Left cardiac atrium (tissue), 4 donors: Measurements from ENCODE around the gene MAGI2. TPM values are rescaled to one million over a fixed set of nuclear protein-coding genes. Genes with fewer than 3 reads are reported as not detected.
"Not testable (repeated sequence)": the region's sequence is repeated elsewhere in the genome, so short reads cannot be mapped to it uniquely, and the experiment has no call there.

ENCODE experiments used
- ATAC-seq, 2 donors: fragments of 200-7000 bp; cut with Tn5 transposase; one replicate each; pipeline ENCODE4 v1.9.1; 2020; ENCODE audit warnings: mild to moderate bottlenecking in 2 of 2, moderate library complexity in 2 of 2
- DNase-seq: peaks from one replicate; pipeline ENCODE4 v3.0.0-alpha.2; 2020
- intact Hi-C, 2 donors: fragments of 100-400 bp; cut with DNase I; formaldehyde crosslinking; loops; one replicate each; pipeline versions ENCODE4 v1.14.1 to v1.15.1; 2022 to 2023
- total RNA-seq, 2 donors: library from RNA; stranded (reverse); fragmentation: NEBNext Ultra II Directional; extraction: Animal tissue kit (Norgen Biotek cat#: 25700); gene quantifications; one replicate each; pipeline ENCODE4 v1.2.1, GENCODE V29; 2021
- donor health status: DM: no; HTN: yes; CAD: no.
- donor health status: DM: no; HTN: yes; CAD: no; lungs with severe emphysema.
- donor health status: DM: yes; HTN: yes; CAD: no.
- donor health status: Dilated cardiomyopathy.

The MAGI2 gene
- total RNA-seq, 2 donors from 2014 or later, result 7.2 to 8.7 TPM

- DNase-seq, result peak; percentile 54
- peak in 1 of 2 donors; percentile 16 for ATAC-seq
- intact Hi-C loops, result no loop called here
These were observed 1434.6 kb downstream of the MAGI2 start for GRCh38 chr7:78018641-78019446.

GRCh38 chr7:78017591-78018100 is 1435.8 kb downstream of the MAGI2 start:
- intact Hi-C loops, result no loop called here
- DNase-seq (no peak), ATAC-seq (no peak)

- peak; percentile 25 for DNase-seq
- intact Hi-C loops, result no loop called here
- no peak for ATAC-seq
These were observed 1437.8 kb downstream of the MAGI2 start for GRCh38 chr7:78015574-78016260.

DNA sequence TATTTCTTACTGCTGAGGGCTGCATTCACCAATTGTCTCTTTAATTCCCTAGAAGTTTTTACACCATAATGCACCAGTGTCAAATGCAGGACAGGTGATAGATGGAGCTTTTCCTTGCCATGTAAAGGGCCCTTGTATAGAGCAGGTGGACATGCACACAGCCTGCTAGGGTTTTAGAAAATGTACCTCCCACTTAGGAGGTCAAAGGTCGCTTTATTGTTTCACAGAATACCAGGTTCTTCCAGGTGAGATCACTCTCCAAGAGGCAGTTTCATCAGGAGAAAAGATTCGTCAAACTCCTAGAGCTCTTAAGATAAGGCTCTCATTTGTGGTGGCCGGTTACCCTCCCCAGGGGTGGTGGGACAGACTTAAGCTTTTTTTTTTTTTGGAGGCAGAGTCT is 1439.1 kb downstream of the MAGI2 start:
- intact Hi-C loops, result no loop called here
- ATAC-seq, result no peak
- DNase-seq, result no peak

- ATAC-seq, result no peak
- intact Hi-C loops, result no loop called here
These were observed 1440.1 kb downstream of the MAGI2 start for GRCh38 chr7:78013386-78013785.

GRCh38 chr7:78011642-78012041 is 1441.8 kb downstream of the MAGI2 start:
- DNase-seq (no peak), ATAC-seq (no peak)
- intact Hi-C loops, result no loop called here

More at GRCh38 chr7:78013386-78013785, 1440.1 kb downstream of the MAGI2 start:
- DNase-seq, result no peak

DNA sequence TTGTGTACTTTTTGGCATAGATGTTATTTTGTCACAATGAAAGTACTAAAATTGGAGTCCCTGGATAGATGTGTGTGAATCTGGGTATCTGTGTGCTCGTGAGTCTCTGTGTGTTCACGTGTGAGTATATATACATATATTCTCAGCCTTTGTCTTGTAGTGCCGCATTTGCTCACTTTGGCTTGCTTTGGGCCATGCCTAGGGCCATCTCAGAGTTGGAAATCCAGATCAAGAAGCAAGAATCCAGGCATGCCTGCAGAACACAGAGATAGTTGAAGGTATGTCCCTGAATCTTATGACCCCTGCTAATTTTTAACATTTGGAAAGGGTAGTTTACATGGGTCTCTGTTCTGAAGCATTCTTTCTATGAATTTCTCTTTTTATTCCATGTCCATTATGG is 1446.2 kb downstream of the MAGI2 start:
- no peak for ATAC-seq
- no peak for DNase-seq
- intact Hi-C loops, result no loop called here

DNA sequence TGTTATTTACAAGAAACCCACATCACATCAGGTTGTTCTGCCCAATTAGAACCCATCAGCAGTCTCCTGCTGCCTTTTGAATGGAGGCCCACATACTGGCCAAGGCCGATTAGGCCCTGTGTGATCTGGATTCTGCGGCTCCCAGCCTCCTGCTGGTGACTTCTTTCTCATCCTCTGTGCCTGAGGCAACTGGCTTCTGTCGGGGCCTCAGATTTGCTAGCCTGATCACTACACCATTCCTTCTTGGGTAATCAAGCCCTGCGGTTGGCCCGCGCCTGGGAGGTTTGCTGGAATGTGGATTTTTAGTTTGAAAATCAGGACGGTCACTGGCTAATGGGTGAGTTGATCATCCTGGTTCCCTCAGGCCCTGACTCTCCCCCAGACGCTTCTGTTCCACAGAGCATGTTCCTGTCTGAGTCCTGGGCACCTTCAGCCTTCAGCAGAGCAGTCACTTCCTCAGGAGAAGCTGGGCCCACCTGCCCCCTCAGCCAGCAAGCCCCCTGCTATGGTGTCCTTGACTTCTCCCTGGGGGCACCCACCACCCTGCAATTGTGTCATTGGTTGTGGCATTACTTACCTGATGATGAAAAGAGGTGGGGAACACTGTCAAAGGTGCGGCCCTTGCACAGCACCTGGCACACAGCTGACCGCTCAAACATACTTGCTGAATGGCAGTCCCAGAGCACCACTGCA is 1447.3 kb downstream of the MAGI2 start:
- DNase-seq (no peak), ATAC-seq (no peak)
- intact Hi-C loops, result no loop called here

DNA sequence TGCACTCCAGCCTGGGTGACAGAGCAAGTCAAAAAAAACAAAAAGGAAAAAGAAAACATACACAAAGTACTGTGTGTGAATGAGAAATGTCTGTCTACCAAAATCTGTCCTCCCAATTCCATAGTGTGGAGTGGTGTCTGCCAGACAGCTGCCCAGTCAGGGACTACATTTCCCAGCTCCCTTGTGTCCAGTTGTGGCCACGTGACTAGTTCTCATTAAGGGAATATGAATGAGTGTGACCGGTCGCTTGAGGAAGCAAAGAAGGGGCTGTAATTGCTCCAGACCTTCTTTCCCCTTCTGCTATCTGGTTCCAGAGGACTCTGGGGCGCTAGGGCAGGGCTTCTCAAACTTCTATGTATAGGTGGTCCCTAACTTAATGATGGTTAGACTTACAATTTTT is 1450.8 kb downstream of the MAGI2 start:
- DNase-seq (no peak), ATAC-seq (no peak)
- intact Hi-C loops, result no loop called here

- ATAC-seq, result no peak
- intact Hi-C loops, result no loop called here
- no peak for DNase-seq
These were observed 1451.4 kb downstream of the MAGI2 start for GRCh38 chr7:78002021-78002420.

DNA sequence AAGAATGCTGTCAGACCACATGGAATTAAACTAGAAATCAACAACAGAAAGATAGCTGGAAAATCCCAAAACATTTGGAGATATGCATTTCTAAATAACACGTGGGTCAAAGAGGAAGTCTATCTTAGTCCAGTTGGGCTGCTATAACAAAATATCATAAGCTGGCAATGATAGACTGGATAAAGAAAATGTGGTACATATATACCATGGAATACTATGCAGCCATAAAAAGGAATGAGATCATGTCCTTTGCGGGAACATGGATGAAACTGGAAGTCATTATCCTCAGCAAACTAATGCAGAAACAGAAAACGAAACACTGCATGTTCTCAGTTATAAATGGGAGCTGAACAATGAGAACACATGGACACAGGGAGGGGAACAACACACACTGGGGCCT is 1454.3 kb downstream of the MAGI2 start:
- ATAC-seq, DNase-seq, intact Hi-C loops: not testable (repeated sequence)

- ATAC-seq (no peak), DNase-seq (no peak)
- intact Hi-C loops, result no loop called here
These were observed 1457.8 kb downstream of the MAGI2 start for GRCh38 chr7:77995717-77996116.

DNA sequence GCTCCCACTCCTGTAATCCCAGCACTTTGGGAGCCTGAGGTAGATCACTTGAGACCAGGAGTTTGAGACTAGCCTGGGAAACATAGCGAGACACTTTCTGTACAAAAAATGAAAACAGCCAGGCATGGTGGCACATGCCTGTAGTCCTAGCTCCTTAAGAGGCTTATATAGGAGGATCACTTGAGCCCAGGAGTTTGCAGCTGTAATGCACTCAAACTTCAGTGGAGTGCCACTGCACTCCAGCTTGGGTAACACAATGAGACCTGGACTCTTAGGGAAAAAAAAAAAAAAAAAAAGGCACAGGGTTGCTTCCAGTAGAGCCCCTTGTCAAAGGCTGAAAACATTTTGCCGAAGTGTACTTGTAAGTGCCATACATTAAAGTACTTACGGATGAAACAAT is 1459.6 kb downstream of the MAGI2 start:
- intact Hi-C loops, result no loop called here
- no peak for ATAC-seq
- DNase-seq, result no peak

- intact Hi-C loops, result no loop called here
These were observed 1461.8 kb downstream of the MAGI2 start for GRCh38 chr7:77991656-77992055.

DNA sequence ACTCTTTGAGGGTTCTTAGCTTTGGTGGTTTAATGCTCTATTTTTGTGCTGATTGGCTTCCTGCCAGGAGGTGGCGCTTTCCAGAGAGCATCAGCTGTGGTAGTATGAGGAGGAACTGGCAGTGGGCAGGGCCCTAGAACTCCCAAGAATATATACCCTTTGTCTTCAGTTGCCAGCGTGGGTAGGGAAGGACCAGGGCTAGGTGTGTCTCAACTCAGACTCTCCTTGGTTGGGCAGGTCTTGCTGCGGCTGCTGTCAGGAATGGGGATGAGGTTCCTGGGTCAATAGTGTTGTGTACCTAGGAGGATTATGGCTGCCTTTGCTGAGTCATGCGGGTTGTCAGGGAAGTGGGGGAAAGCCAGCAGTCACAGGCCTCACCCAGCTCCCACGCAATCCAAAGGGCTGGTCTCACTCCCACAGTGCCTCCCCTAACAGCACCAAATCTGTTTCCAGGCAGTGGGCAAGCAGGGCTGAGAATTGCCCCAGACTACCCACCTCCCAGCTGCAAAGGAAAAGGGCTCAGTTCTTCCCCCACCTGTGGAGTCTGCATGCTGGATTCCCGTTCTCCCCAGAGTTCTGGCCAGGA is 1463.4 kb downstream of the MAGI2 start:
- ATAC-seq, result no peak
- DNase-seq, result no peak
- intact Hi-C loops, result no loop called here

More at GRCh38 chr7:77991656-77992055, 1461.8 kb downstream of the MAGI2 start:
- DNase-seq (no peak), ATAC-seq (no peak)

DNA sequence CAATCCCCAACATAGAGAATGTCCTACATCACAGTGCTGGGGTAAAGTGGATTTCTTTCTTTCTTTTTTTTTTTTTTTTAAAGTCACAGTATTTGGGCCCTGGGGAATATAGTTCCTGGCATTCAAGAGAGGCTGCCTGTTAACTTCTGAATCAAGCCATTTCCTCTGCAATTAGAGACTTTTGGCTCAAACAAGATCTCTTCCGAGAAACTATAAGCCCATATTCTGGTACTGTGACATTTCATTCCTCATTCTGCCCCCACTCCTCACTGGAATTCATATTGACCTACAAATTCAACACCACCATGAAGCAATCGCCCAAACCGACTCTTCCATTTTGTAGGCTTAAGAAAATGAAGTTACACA is 1467.5 kb downstream of the MAGI2 start:
- intact Hi-C loops, result no loop called here
- DNase-seq, result no peak
- peak in 1 of 2 donors; percentile 68 for ATAC-seq

DNA sequence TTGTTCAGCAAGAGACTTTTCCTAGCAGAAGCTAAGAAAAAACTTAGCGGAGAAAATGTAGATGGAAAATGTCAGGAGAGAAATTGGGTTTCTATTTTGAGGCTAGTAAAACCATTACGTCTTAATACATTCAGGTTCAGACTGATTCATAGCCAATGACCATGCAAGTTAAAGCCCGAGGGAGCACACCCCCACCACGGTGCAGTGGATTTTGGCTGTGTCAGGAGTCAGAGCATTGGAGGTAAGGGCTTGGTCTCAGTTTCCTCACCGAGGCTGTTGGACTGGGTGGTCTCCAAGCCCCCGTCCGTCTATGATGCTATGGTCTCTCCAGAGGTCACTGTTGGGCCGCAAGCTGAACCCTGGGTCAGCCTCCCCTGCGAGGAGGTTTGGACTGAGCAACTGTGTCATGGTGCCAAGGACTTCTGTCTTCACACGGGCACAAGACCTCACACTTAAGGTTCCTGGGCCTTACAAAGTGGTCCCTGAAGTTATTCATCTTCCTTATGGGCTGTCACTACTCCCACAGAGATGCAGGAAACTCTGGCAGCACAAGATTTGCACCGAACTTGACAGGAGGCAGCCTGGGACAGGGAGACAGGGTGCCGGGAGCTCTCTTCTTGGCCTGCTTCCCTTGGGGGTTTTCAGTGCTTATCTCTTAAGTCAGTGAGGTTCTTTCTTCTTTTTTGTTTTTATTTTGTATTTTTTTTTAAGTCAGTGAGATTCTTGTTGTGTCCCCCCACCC is 1468.1 kb downstream of the MAGI2 start:
- ATAC-seq, result no peak
- no peak for DNase-seq
- intact Hi-C loops, result no loop called here

DNA sequence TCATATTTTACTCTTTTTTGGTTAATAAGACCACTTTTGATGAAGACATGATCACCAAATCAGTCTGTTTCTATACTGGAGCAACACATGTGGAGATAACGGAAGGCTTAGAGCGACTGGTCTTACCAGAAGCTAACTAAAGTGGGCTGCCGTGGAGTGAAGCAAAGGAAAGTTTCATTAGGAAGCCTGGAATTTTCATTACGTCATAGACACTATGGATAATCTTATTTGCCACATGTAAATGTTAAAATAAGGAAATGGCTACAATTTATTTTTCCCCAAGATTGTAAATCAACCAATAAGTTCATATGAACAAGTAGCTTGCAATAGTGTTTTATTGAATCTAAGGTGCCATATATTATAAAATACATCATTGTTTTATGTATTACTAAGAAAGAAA is 1469.5 kb downstream of the MAGI2 start:
- intact Hi-C loops, result no loop called here
- ATAC-seq, result no peak

More for the DNA sequence above, 1469.5 kb downstream of the MAGI2 start:
- DNase-seq, result no peak
